GM21825 (cell line): ENCODE results near the gene PRKD1.

Experiments
- ATAC-seq: cut with Tn5 transposase; IDR thresholded peaks from one replicate; pipeline ENCODE4 v1.9.1; 2021; ENCODE audit warnings: mild to moderate bottlenecking, moderate library complexity; ENCODE audit not compliant: unreplicated experiment

Gene PRKD1

DNA sequence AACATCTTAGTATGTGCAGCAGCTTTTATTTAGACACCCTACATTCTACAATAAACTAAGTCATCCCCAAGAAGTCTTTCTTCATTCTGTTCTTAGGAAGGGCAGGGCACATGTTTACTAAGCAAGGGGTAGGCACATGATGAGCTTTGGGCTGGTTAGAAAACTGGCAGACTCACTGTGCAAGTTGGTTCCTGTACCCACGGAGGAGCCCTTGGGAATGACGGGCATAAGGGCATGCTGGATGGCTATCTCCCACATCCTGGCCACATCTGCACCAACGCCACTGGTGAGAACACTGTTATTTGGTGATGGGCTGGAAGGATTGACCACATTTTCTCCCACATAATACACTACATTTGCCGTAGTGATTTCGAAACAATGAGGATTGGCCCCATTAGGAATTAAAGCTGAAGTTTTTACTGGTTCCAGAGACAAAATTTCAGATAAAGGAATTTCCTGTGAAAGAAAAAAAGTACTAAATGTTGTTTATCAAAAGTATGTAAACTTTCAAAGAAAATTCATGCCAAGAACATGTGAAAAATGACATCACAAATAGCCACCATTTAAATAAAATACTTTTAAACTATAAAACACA is 297.0 kb downstream of the PRKD1 start:
- ATAC-seq = no peak

DNA sequence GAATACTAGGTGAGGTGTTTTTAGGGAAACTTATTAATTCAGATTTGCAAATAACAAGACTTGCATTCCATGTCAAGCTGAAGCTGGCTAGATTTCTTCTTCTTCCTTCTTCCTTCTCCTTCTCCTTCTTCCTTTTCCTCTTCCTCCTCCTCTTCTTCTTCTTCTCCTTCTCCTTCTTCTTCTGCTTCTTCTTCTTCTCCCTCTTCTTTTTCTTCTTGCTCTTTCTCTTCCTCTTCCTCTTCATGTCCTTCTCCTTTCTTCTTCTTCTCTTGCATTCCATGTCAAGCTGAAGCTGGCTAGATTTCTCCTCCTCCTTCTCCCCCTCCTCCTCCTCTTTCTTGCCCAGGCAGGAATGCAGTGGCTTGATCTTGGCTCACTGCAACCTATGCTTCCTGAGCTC is 297.8 kb downstream of the PRKD1 start:
- ATAC-seq = no peak

GRCh38 chr14:29627137-29627536 is 300.5 kb downstream of the PRKD1 start:
- ATAC-seq = no peak

- no peak for ATAC-seq
Observed at GRCh38 chr14:29618323-29619067, 309.2 kb downstream of the PRKD1 start.

DNA sequence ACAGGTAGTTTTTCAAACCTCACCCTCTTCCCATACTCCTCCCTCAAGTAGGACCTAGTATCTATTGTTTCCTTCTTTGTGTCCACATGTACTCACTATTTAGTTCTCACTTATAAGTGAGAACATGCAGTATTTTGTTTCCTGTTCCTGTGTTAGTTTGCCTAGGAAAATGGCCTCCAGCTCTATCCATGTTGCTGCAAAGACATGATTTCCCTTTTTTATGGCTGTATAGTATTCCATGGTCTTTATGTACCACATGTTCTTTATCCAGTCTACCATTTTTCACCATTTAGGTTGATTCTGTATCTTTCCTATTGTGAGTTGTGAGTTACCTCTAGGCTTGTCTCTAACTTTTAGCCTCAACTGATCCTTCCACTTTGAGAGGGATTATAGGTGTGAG is 310.7 kb downstream of the PRKD1 start:
- ATAC-seq = no peak

- ATAC-seq = no peak
Observed at GRCh38 chr14:29608861-29609260, 318.8 kb downstream of the PRKD1 start.

- ATAC-seq = no peak
Observed at GRCh38 chr14:29607169-29607568, 320.5 kb downstream of the PRKD1 start.

GRCh38 chr14:29603696-29604095 is 324.0 kb downstream of the PRKD1 start:
- no peak for ATAC-seq

DNA sequence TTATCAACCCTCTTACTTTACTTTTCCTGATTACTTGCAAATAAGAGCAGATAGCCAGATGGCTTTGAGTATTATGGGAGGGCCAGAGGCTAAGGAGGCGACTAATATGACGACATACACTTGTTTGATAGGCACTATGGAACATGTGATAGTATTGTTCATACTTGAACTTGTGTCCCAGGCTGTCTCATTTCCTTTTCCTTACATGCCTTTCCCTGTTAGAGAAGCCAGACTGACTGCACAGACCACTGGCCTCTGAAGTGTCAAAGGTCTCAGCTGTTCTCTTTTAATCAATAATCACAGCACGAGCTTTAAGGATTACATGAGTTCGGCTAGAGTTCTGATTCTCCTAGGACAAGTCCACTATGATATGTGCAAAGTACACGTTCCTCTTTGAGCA is 326.0 kb downstream of the PRKD1 start:
- no peak for ATAC-seq

DNA sequence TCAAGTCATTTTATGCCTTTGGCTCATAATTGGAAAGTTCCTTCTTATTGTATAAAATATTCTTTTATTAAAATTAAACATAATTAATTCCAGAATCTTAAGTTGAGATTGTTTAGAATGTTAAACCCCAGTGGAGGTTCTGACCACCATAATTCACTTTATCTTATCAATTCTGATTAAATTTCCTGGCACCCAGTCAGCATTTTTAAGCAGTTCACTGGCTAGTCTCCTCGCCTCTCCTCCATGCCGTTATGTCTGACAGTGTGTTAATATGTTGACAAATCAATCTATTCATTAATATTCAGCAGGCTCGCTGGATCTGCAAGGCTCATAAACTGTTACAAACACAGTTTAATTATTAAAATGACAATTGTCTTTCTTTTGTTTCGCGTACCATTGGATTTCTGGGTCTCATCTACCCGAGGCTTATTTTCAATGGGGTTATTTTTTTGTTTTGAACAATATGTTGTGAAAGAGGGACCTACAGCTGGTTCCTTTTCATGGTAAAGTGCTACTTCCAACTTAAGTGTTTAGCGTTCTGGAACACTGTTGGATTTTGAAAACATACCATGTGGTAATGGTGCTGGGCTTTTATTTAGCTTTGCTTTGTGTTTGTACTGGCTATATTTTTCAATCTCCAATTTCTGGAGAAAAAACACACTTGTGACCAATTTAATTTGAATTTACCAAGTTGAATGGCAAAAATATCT is 339.7 kb downstream of the PRKD1 start:
- ATAC-seq = no peak

GRCh38 chr14:29587046-29587445 is 340.6 kb downstream of the PRKD1 start:
- ATAC-seq = no peak

GRCh38 chr14:29584992-29585391 is 342.7 kb downstream of the PRKD1 start:
- ATAC-seq = no peak

- no peak for ATAC-seq
Observed at GRCh38 chr14:29580763-29581162, 346.9 kb downstream of the PRKD1 start.

DNA sequence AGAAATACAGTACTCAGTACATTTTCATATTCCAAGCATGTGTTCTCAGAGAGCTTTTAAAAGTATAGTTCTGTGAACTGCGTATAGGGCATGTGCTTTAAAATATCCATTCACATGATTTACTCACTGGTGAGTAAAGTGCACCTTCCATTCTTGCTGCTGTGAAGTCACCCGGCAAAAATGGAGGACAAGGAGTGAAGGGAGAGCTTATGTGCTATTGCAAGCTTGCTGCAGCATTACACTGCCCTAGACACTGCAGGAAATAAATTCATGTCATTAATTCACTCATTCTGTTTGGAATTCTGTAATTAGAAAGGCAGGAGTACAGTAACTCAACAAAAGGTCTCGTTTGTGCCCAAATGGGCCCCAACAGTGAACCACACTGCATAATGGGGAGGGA is 347.8 kb downstream of the PRKD1 start:
- no peak for ATAC-seq

- ATAC-seq = no peak
Observed at GRCh38 chr14:29576927-29577326, 350.7 kb downstream of the PRKD1 start.

DNA sequence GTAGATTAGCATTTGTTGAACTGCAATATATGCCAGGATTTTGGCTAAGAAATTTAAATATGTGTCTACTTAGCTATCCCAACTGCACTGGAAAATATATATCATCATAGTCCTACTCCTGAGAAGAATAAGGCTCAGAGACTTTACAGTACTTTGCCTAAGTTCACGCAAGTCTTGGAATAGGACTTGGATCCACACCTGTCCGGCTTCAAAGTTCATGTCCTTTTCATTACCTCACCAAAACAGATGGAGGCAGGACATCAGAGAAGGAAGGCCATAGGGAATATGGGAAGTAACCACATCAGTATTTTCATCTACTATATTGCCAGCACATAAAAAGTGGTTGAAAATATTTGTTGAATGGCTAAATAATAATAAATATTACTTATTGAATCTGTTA is 358.5 kb downstream of the PRKD1 start:
- no peak for ATAC-seq

DNA sequence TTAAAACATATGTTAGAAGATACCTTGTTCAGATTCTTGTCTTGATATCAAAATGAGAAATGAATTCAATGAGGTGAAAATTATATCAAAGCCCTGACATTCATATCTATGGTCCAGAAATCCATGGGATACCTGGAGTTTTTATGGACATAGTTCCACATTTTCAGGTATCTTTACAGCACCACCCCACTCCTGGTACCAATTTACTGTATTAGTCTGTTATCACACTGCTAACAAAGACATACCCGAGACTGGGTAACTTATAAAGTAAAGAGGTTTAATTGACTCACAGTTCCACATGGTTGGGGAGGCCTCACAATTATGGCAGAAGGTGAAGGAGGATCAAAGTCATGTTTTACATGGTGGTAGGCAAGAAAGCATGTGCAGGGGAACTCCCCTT is 361.5 kb downstream of the PRKD1 start:
- no peak for ATAC-seq

DNA sequence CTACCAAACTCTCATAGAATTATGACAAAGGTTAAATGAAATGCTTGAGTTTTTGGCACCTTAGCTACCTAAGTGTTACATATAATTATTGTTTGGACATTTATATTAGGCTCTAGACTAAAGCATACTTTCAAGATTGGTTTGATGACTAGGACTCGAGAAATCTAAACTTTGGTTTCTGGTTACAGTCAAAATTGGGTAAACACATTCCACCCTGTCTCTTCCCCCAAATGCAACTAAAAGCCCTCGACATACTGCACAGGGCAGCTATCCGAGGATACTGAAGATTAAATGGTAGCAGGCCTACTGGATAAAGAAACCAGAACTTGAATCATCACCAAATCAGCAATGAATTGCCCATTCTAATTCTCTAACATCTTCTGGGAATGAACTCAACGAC is 369.1 kb downstream of the PRKD1 start:
- ATAC-seq = no peak

DNA sequence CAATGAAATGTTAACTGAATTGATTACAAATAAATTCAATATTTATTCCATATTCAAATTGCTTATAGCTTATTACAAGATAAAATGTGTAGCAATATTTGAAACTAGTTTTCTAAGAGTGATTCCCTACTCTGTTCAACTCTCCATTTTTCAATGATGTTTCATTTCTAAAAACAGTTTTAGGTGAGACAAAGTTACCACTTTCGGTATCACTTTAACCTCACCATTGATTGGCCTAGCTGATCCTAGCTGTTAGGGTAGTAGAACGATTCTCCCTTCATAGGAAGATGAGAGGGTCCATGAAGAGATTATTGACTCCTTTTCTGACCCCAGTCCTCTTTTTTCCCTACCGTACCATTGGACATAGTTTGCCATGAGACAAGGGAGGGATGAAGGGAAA is 373.3 kb downstream of the PRKD1 start:
- no peak for ATAC-seq

DNA sequence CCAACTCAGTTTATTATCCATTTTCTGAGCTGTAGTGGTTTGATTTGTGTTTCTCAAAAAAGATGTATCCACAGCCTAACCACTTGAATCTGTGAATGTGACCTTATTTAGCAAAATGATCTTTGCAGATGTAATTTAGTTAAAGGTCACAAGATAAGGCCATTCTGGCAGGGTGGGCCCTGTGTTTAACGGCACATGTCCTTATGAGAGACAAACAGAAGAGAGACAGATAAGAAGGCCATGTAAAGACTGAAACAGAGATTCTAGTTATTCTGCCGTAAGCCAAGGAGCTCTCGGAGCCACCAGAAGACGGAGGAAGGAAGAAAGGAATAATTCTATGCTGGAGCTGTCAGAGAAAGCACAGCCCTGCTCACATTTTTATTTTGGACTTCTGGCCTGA is 374.2 kb downstream of the PRKD1 start:
- ATAC-seq = no peak

GRCh38 chr14:29548948-29549370 is 378.7 kb downstream of the PRKD1 start:
- no peak for ATAC-seq

DNA sequence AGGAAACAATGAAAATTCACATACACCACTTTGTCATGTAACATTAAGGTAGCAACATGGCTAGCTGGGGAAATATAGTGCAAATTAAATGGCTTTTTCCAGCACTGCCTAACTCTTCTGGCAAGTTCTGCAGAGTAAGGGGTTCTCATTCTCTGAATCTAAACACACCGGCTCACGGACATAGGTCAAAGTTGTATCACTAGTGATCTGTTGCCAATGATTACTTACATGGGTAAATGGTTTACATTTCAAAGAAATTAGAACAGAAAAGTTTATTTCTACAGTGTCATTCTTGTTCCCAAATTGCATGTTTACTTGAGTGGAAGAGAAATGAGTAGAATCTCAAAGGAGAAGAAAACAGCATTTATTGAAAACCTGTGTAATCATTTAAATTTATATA is 381.9 kb downstream of the PRKD1 start:
- no peak for ATAC-seq
